Measurements from ENCODE around the gene UBL5. TPM values are rescaled to one million over a fixed set of nuclear protein-coding genes. Genes with fewer than 3 reads are reported as not detected.

UBL5 gene
- total RNA-seq, 1 experiment from 2014 or later = 403 TPM

DNA sequence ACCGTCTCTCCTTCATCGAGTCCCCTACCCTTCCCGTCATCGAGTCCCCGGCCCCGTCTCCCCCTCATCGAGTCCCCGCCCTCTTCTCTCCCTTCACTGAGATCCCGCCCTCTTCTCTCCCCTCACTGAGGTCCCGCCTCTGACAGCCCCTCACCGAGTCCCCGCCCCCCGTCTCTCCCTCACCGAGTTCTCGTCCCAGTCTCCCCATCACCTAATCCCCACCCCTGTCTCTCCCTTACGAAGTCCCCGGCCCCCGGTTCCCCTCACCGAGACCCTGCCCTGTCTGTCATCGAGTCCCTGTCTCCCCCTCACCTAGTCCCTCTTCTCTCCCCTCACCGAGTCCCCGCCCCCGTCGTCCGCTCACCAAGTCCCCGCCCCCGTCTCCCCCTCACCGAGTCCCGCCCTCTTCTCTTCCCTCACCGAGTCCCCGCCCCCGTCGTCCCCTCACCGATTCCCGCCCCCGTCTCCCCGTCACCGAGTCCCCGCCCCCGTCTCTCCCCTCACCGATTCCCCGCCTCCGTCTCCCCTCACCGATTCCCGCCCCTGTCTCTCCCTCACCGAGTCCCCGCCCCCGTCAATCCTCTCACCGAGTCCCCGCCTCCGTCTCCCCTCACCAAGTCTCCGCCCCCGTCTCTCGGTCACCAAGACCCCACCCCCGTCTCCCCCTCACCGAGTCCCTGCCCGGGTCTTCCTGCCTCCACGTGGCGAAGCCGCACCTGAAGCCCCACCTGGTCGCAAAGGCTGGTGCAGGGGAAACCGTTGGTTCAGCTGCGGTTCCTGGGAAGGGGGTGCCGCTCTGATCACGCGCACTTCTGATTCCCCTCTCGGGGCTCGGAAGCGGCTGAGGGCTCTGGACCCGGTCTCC lies 35.3 kb upstream of the UBL5 start:
- Histone ChIP-seq H3K4me3 (peak overlapping the region; percentile 64), H3K9me2 (ENCODE audit: insufficient read depth) (no peaks in the 10 kb centered on the region), H3F3A (ENCODE audit: insufficient read depth, low read depth) (peaks cover 31% of the 10 kb centered on the region; the same call in 1 of the 2 replicates), H3K27ac (no peak overlapping the region), H3K4me2 (peak overlapping the region; percentile 75), H3K27me3 (ENCODE audit: insufficient read depth, low read depth) (no peaks in the 10 kb centered on the region), H3K9me3 (ENCODE audit: insufficient read depth, low read depth) (0 out of 2 replicates have a peak, but pooled peaks cover 3% of the 10 kb centered on the region), H3K4me1 (replicated peaks; ENCODE audit: insufficient read depth) (peaks cover 25% of the 10 kb centered on the region), H2AFZ (peak overlapping the region; percentile 68; the same call in 1 of the 2 replicates), H3K36me3 (ENCODE audit: low read depth) (no peaks in the 10 kb centered on the region), H4K20me1 (ENCODE audit: insufficient read depth) (no peaks in the 10 kb centered on the region), H3K79me2 (ENCODE audit: low read depth) (no peaks in the 10 kb centered on the region)
- no peak for TF ChIP-seq EZH2 (IDR thresholded peaks at IDR 0.05; ENCODE audit: low read depth)
- TF ChIP-seq, protein P1, sequence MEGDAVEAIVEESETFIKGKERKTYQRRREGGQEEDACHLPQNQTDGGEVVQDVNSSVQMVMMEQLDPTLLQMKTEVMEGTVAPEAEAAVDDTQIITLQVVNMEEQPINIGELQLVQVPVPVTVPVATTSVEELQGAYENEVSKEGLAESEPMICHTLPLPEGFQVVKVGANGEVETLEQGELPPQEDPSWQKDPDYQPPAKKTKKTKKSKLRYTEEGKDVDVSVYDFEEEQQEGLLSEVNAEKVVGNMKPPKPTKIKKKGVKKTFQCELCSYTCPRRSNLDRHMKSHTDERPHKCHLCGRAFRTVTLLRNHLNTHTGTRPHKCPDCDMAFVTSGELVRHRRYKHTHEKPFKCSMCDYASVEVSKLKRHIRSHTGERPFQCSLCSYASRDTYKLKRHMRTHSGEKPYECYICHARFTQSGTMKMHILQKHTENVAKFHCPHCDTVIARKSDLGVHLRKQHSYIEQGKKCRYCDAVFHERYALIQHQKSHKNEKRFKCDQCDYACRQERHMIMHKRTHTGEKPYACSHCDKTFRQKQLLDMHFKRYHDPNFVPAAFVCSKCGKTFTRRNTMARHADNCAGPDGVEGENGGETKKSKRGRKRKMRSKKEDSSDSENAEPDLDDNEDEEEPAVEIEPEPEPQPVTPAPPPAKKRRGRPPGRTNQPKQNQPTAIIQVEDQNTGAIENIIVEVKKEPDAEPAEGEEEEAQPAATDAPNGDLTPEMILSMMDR (conservative IDR thresholded peaks at IDR 0.05) = no peak
- ChIA-PET POLR2A (ENCODE audit: unreplicated experiment) (no interaction called here), CTCF (no interaction called here)
- DNase-seq = peak; percentile 73 to 81
- intact Hi-C loops (cut with micrococcal nuclease; ENCODE audit: unreplicated experiment) = loop anchor here (1.0 to 10.0 kb wide), 3 partner anchors 27 to 585 kb away; partner anchors contain the start of gene FBXL12
- no TSS peak for BruUV-seq (replicated peaks)

DNA sequence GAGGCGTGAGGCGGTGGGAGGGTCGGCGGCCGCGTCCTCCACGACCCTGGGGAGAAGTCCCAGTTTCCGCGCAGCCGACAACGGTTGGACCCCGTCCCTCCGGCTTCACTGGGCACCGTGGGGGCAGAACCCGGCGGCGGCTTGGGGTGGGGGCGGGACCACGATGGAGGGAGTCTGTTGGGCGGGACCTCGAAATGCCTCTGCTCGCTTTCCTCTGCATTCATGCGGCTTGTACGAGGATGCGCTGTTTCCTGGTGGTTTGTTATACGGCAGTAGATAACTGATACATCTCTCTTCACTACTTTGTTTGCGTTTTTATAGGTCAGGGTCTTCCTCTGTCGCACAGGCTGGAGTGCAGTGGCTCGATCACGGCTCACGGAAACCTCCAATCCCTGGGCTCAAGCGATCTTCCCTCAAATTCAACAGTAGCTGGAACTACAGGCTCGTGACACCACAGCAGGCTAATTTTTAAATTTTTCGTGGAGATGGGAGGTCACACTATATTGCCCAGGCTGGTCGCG lies 34.6 kb upstream of the UBL5 start:
- Histone ChIP-seq H3K9me3 (ENCODE audit: insufficient read depth, low read depth) (0 out of 2 replicates have a peak, but pooled peaks cover 3% of the 10 kb centered on the region), H3K4me1 (replicated peaks; ENCODE audit: insufficient read depth) (peaks cover 32% of the 10 kb centered on the region), H3K27ac (no peak overlapping the region), H3K4me2 (peak overlapping the region; percentile 55; the same call in 1 of the 2 replicates), H3K36me3 (ENCODE audit: low read depth) (no peaks in the 10 kb centered on the region), H2AFZ (no peak overlapping the region), H3K79me2 (ENCODE audit: low read depth) (no peaks in the 10 kb centered on the region), H3K9me2 (ENCODE audit: insufficient read depth) (no peaks in the 10 kb centered on the region), H3F3A (ENCODE audit: insufficient read depth, low read depth) (peaks cover 38% of the 10 kb centered on the region; the same call in 1 of the 2 replicates), H3K4me3 (peak overlapping the region; percentile 38; the same call in 1 of the 2 replicates), H4K20me1 (ENCODE audit: insufficient read depth) (no peaks in the 10 kb centered on the region), H3K27me3 (ENCODE audit: insufficient read depth, low read depth) (no peaks in the 10 kb centered on the region)
- ChIA-PET POLR2A (ENCODE audit: unreplicated experiment) (interaction anchor here (0.5 kb wide), 1 partner anchor 30 kb away, joined by 4 read pairs; no protein-coding TSS in a partner anchor), CTCF (no interaction called here)
- TF ChIP-seq, protein P1 (conservative IDR thresholded peaks at IDR 0.05) = no peak
- TF ChIP-seq EZH2 (IDR thresholded peaks at IDR 0.05; ENCODE audit: low read depth) = no peak
- no peak for DNase-seq
- intact Hi-C loops (cut with micrococcal nuclease; ENCODE audit: unreplicated experiment) = loop anchor here (5.0 to 10.0 kb wide), 2 partner anchors 478 to 586 kb away; no protein-coding TSS in a partner anchor
- BruUV-seq (replicated peaks) = TSS peak; percentile 47

DNA sequence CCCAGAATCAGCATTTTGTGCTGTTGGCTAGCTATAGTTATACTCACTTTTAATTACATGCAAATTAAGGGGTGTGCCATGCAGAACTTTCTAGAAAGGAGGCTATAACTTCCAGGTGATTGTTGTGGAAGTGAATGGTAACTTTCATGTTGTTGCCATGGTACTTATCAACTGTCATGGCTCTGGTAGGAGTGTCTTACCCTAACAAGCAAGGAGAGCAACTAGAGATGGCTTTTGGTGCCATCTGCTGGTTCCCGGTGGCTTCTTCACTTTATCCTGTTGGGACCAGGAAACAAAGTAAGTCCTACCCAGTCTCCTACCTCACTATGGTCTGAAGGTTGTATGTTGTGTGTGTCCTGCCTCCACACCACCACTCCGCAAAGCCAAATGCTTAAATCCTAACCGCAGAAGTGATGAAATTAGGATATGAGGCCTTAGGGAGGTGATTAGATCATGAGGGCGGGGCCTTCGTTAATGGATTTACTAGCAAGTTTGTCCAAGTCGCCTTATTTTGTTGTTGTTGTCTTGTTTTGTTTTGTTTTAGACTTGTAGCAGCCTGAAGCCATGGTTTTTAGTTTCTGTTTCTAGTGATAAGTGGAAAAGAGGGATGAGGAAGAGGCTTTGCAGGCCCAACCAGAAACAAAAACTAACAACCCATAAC lies 31.5 kb upstream of the UBL5 start:
- Histone ChIP-seq H3K36me3 (ENCODE audit: low read depth) (no peaks in the 10 kb centered on the region), H2AFZ (no peak overlapping the region), H4K20me1 (ENCODE audit: insufficient read depth) (no peaks in the 10 kb centered on the region), H3K4me3 (no peak overlapping the region), H3K27ac (no peak overlapping the region), H3K9me2 (ENCODE audit: insufficient read depth) (no peaks in the 10 kb centered on the region), H3K4me2 (peak overlapping the region; percentile 53; the same call in 1 of the 2 replicates), H3K9me3 (ENCODE audit: insufficient read depth, low read depth) (0 out of 2 replicates have a peak, but pooled peaks cover 3% of the 10 kb centered on the region), H3K79me2 (ENCODE audit: low read depth) (no peaks in the 10 kb centered on the region), H3K4me1 (replicated peaks; ENCODE audit: insufficient read depth) (peaks cover 31% of the 10 kb centered on the region), H3F3A (ENCODE audit: insufficient read depth, low read depth) (peaks cover 51% of the 10 kb centered on the region), H3K27me3 (ENCODE audit: insufficient read depth, low read depth) (no peaks in the 10 kb centered on the region)
- peak; percentile 75 to 93 for DNase-seq
- ChIA-PET CTCF (interaction anchor here (0.6 to 1.2 kb wide), 2 partner anchors 211 to 366 kb away, joined by 4 to 8 read pairs; partner anchors contain the start of gene ZNF121), POLR2A (ENCODE audit: unreplicated experiment) (no interaction called here)
- intact Hi-C loops (cut with micrococcal nuclease; ENCODE audit: unreplicated experiment) = loop anchor here (1.0 to 10.0 kb wide), 4 partner anchors 170 to 660 kb away; no protein-coding TSS in a partner anchor
- TF ChIP-seq, protein P1 (conservative IDR thresholded peaks at IDR 0.05) = peak; percentile 90
- TF ChIP-seq EZH2 (IDR thresholded peaks at IDR 0.05; ENCODE audit: low read depth) = no peak
- BruUV-seq (replicated peaks) = no TSS peak
